HEK293T (cell line): ENCODE results near the gene RBBP8NL.

Source experiments
- ARNT ChIP-seq: fragments of 450-650 bp; IDR thresholded peaks from 2 replicates; pipeline ENCODE4 v1.6.1; 2017; ENCODE audit warnings: mild to moderate bottlenecking
- BHLHE40 ChIP-seq: fragments of 450-650 bp; IDR thresholded peaks from 2 replicates; pipeline ENCODE4 v1.6.1; 2016; ENCODE audit warnings: mild to moderate bottlenecking, moderate library complexity, borderline replicate concordance
- CTBP1 ChIP-seq: fragments of 450-650 bp; IDR thresholded peaks from 2 replicates; pipeline ENCODE4 v1.6.1; 2016; ENCODE audit warnings: borderline replicate concordance
- ELF4 ChIP-seq: fragments of 450-650 bp; IDR thresholded peaks from 2 replicates; pipeline ENCODE4 v1.6.1; 2017; ENCODE audit warnings: antibody characterized with exemption
- FOXA1 ChIP-seq: fragments of 450-650 bp; IDR thresholded peaks from 2 replicates; pipeline ENCODE4 v1.6.1; 2016; ENCODE audit warnings: mild to moderate bottlenecking
- FOXK2 ChIP-seq: fragments of 450-650 bp; IDR thresholded peaks from 2 replicates; pipeline ENCODE4 v1.6.1; 2016; ENCODE audit warnings: mild to moderate bottlenecking
- FOXM1 ChIP-seq: fragments of 450-650 bp; IDR thresholded peaks from 2 replicates; pipeline ENCODE4 v1.6.1; 2017; ENCODE audit warnings: mild to moderate bottlenecking, borderline replicate concordance
- L3MBTL2 ChIP-seq: fragments of 450-650 bp; conservative IDR thresholded peaks from 2 replicates; pipeline ENCODE4 v1.6.1; 2016; ENCODE audit warnings: mild to moderate bottlenecking
- LEF1 ChIP-seq: fragments of 450-650 bp; IDR thresholded peaks from 2 replicates; pipeline ENCODE4 v1.6.1; 2017; ENCODE audit warnings: mild to moderate bottlenecking, borderline replicate concordance
- NFRKB ChIP-seq: fragments of 450-650 bp; IDR thresholded peaks from 2 replicates; pipeline ENCODE4 v1.6.1; 2016; ENCODE audit warnings: mild to moderate bottlenecking, moderate library complexity
- PKNOX1 ChIP-seq: fragments of 450-650 bp; IDR thresholded peaks from 2 replicates; pipeline ENCODE4 v1.6.1; 2016
- SP1 ChIP-seq: fragments of 450-650 bp; IDR thresholded peaks from 2 replicates; pipeline ENCODE4 v1.6.1; 2017
- TARDBP ChIP-seq: fragments of 450-650 bp; IDR thresholded peaks from 2 replicates; pipeline ENCODE4 v1.6.1; 2016
- ZNF384 ChIP-seq: fragments of 450-650 bp; IDR thresholded peaks from 2 replicates; pipeline ENCODE4 v1.6.1; 2016

- TF ChIP-seq FOXK2 = no peak
- TF ChIP-seq FOXA1 = no peak
- TF ChIP-seq NFRKB = no peak
- no peak for TF ChIP-seq BHLHE40
- no peak for TF ChIP-seq ELF4
- no peak for TF ChIP-seq SP1
- no peak for TF ChIP-seq ZNF384
- TF ChIP-seq FOXM1 = no peak
- no peak for TF ChIP-seq CTBP1
- no peak for TF ChIP-seq ARNT
- TF ChIP-seq PKNOX1 = no peak
- no peak for TF ChIP-seq L3MBTL2
- TF ChIP-seq LEF1 = no peak
- TF ChIP-seq TARDBP = no peak
Observed at GRCh38 chr20:62475772-62476055, 48.4 kb upstream of the RBBP8NL start, which contains the start of gene GATA5.
